Adrenal gland (tissue), 12 donors: ENCODE data around the gene YJEFN3. TPM values are rescaled to one million over a fixed set of nuclear protein-coding genes. Genes with fewer than 3 reads are reported as not detected.
A peak's percentile ranks its signal among the peaks of the same experiment; 100 is the strongest.

Experiments
- DNase-seq, 7 donors: peaks; one replicate each; pipeline ENCODE4 v3.0.0-alpha.2; 2019 to 2020
- H3K27ac ChIP-seq, 5 donors: fragments of 200-600 bp; sonication (generic) in 4 of 5; 1 replicate in 3 of 5; 2 replicates in 2 of 5; pipeline versions ENCODE4 v1.5.1 to v1.8.0; 2016 to 2020; ENCODE audit warnings: mild to moderate bottlenecking in 1 of 5
- H3K27me3 ChIP-seq: fragments of 200-600 bp; 2 replicates; pipeline ENCODE4 v1.8.0; 2021
- H3K36me3 ChIP-seq, 2 donors: fragments of 200-600 bp; replicated peaks in 1 of 2; 1 replicate in 1 of 2; 2 replicates in 1 of 2; pipeline versions ENCODE4 v1.5.1 to v1.8.0; 2018 to 2022
- H3K4me1 ChIP-seq, 2 donors: fragments of 200-600 bp; replicated peaks in 1 of 2; 1 replicate in 1 of 2; 2 replicates in 1 of 2; pipeline versions ENCODE4 v1.5.1 to v1.8.0; 2018 to 2021
- H3K4me3 ChIP-seq, 4 donors: fragments of 200-600 bp; sonication (generic) in 3 of 4; one replicate each; pipeline ENCODE4 v1.5.1; 2016 to 2018
- H3K9me3 ChIP-seq, 3 donors: fragments of 200-600 bp; sonication (generic) in 1 of 3; replicated peaks in 1 of 3; 1 replicate in 2 of 3; 2 replicates in 1 of 3; pipeline versions ENCODE4 v1.5.1 to v1.8.0; 2016 to 2021
- CTCF ChIP-seq, 6 experiments: fragments of 450-650 bp in 4 of 6; fragments of 200-600 bp in 2 of 6; sonication (generic) in 1 of 6; IDR thresholded peaks; 1 replicate in 5 of 6; 2 replicates in 1 of 6; pipeline versions ENCODE4 v1.5.1 to v1.8.0; 2016 to 2021; ENCODE audit warnings: antibody characterized with exemption in 6 of 6, mild to moderate bottlenecking in 2 of 6, moderate library complexity in 1 of 6
- POLR2A ChIP-seq, 2 donors: fragments of 450-650 bp; IDR thresholded peaks; one replicate each; pipeline ENCODE4 v1.6.1; 2017; ENCODE audit warnings: antibody characterized with exemption in 2 of 2, mild to moderate bottlenecking in 2 of 2, moderate library complexity in 1 of 2
- whole genome bisulfite sequencing, 4 donors: extraction: QIAGEN DNeasy Blood & Tissue Kit in 2 of 4; methylation state at CpG; one replicate each; pipeline versions ENCODE4 v1.1.5 to v1.1.7; 2013 to 2017; 5-methylcytosine and 5-hydroxymethylcytosine counted together
- intact Hi-C, 2 donors: fragments of 100-400 bp; cut with DNase I; formaldehyde crosslinking; loops; one replicate each; pipeline versions ENCODE4 v1.14.1 to v1.15.0; 2022 to 2023
- polyA plus RNA-seq, 3 donors: library from polyadenylated mRNA; stranded (reverse); fragments of 200-250 nt in 2 of 3; fragments of 350-450 nt in 1 of 3; fragmentation: Illumina TruSeq in 1 of 3; extraction: RNeasy Lipid Tissue Mini Kit (QIAGEN cat#74804) in 1 of 3; gene quantifications; one replicate each; pipeline ENCODE4 v1.2.3, GENCODE V29; 2013 to 2014
- total RNA-seq, 9 donors: library from RNA; depleted of rRNA in 4 of 9; stranded (reverse); fragments of >200 nt in 4 of 9; fragments of 120-200 nt in 1 of 9; fragmentation: NEBNext Ultra II Directional in 1 of 9; extraction: Animal tissue kit (Norgen Biotek cat#: 25700) in 1 of 9; gene quantifications; one replicate each; pipeline versions ENCODE4 v1.1.0 to v1.2.4, GENCODE V29; 2013 to 2023
- donor health status: healthy with polysubstance abuse.
- donor health status: Bipolar disorder and iron deficiency.
- donor health status: DM: yes; HTN: yes; CAD: no.
- donor health status: DM: no; HTN: no; CAD: no.
- donor health status: DM: no; HTN: no; CAD: no.
- donor health status: DM: yes; HTN: yes; CAD: no.

YJEFN3 gene
- total and polyA plus RNA-seq, 12 donors, result 0.36 to 30.2 (median 1.3) TPM

GRCh38 chr19:19485161-19485997 is 43.3 kb upstream of the YJEFN3 start:
- 76 to 85% (median 79%) methylated on average over 10 to 15 of the region's 15 CpGs for WGBS, 4 donors
- H3K36me3 ChIP-seq, result no peaks in the 10 kb centered on the region
- H3K4me1 ChIP-seq, result peaks cover 27 to 31% of the 10 kb centered on the region in 2 donors
- H3K4me3 ChIP-seq, result no peak overlapping the region
- H3K9me3 ChIP-seq, result no peaks in the 10 kb centered on the region
- TF ChIP-seq POLR2A (IDR thresholded peaks at IDR 0.05) (no peak), CTCF (IDR thresholded peaks at IDR 0.05) (no peak)
- intact Hi-C loops, result loop anchor here in 1 of 2 donors (5.0 kb wide), 1 partner anchor 78 kb away; the partner anchor contains the start of gene GATAD2A
- no peak overlapping the region for H3K27ac ChIP-seq
- H3K27me3 ChIP-seq, result no peaks in the 10 kb centered on the region
- no peak for DNase-seq

GRCh38 chr19:19485998-19486290 is 42.8 kb upstream of the YJEFN3 start:
- Histone ChIP-seq H3K4me1 (peaks cover 27 to 35% of the 10 kb centered on the region in 2 donors), H3K9me3 (no peaks in the 10 kb centered on the region), H3K4me3 (no peak overlapping the region), H3K27me3 (no peaks in the 10 kb centered on the region), H3K36me3 (no peaks in the 10 kb centered on the region), H3K27ac (no peak overlapping the region)
- intact Hi-C loops, result loop anchor here in 1 of 2 donors (5.0 kb wide), 1 partner anchor 79 kb away; the partner anchor contains the start of gene GATAD2A
- DNase-seq, result no peak
- no peak for TF ChIP-seq CTCF (IDR thresholded peaks at IDR 0.05)
- TF ChIP-seq POLR2A (IDR thresholded peaks at IDR 0.05), result no peak
- WGBS, 4 donors, result 91 to 100% (median 93%) methylated on average over 4 to 5 of the region's 5 CpGs

GRCh38 chr19:19486343-19487076 is 42.2 kb upstream of the YJEFN3 start:
- H3K4me3 ChIP-seq, result no peak overlapping the region
- TF ChIP-seq CTCF (IDR thresholded peaks at IDR 0.05), result no peak
- no peaks in the 10 kb centered on the region for H3K9me3 ChIP-seq
- no peaks in the 10 kb centered on the region for H3K36me3 ChIP-seq
- peaks cover 27 to 41% of the 10 kb centered on the region in 2 donors for H3K4me1 ChIP-seq
- no peaks in the 10 kb centered on the region for H3K27me3 ChIP-seq
- peak overlapping the region in 2 of 5 donors; percentile 86 to 87 for H3K27ac ChIP-seq
- WGBS, 4 donors, result 56 to 75% (median 69%) methylated on average over 4 to 15 of the region's 15 CpGs
- DNase-seq, result no peak
- intact Hi-C loops, result loop anchor here in 1 of 2 donors (5.0 kb wide), 1 partner anchor 79 kb away; the partner anchor contains the start of gene GATAD2A
